ENCODE measurements around the gene OSTM1.

Gene OSTM1

GRCh38 chr6:108117427-108118358 is 43.2 kb upstream of the OSTM1 start:
- peak overlapping the region; percentile 93 for H3K4me2 ChIP-seq
- peaks cover 87% of the 10 kb centered on the region for H4K20me1 ChIP-seq
- peaks cover 38% of the 10 kb centered on the region for H3K4me1 ChIP-seq
- no peak overlapping the region for H3K9ac ChIP-seq
- peak overlapping the region; percentile 68 for H3K4me3 ChIP-seq
- peaks cover 100% of the 10 kb centered on the region for H3K27me3 ChIP-seq
- no peak overlapping the region for H3K27ac ChIP-seq
- H3K9me3 ChIP-seq: no peaks in the 10 kb centered on the region
- H3K36me3 ChIP-seq: no peaks in the 10 kb centered on the region
- no peak for TF ChIP-seq Cebpa-rat (IDR thresholded peaks at IDR 0.05)

- H3K27me3 ChIP-seq: peaks cover 100% of the 10 kb centered on the region
- peaks cover 84% of the 10 kb centered on the region for H4K20me1 ChIP-seq
Measured at GRCh38 chr6:108116546-108117426, 42.2 kb upstream of the OSTM1 start.

GRCh38 chr6:108115598-108116058 is 41.1 kb upstream of the OSTM1 start:
- Histone ChIP-seq H3K27ac (no peak overlapping the region), H3K4me3 (no peak overlapping the region), H3K4me1 (peaks cover 38% of the 10 kb centered on the region), H3K36me3 (no peaks in the 10 kb centered on the region), H3K9me3 (no peaks in the 10 kb centered on the region), H3K27me3 (peaks cover 95% of the 10 kb centered on the region), H4K20me1 (peaks cover 72% of the 10 kb centered on the region), H3K9ac (no peak overlapping the region), H3K4me2 (no peak overlapping the region)
- TF ChIP-seq Cebpa-rat (IDR thresholded peaks at IDR 0.05): no peak

More at GRCh38 chr6:108116546-108117426, 42.2 kb upstream of the OSTM1 start:
- H3K4me3 ChIP-seq: peak overlapping the region; percentile 68; the same call in 1 of the 2 replicates
- H3K9me3 ChIP-seq: no peaks in the 10 kb centered on the region
- peak overlapping the region; percentile 93 for H3K4me2 ChIP-seq
- no peak overlapping the region for H3K9ac ChIP-seq
- no peaks in the 10 kb centered on the region for H3K36me3 ChIP-seq
- H3K4me1 ChIP-seq: peaks cover 38% of the 10 kb centered on the region
- no peak overlapping the region for H3K27ac ChIP-seq
- TF ChIP-seq Cebpa-rat (IDR thresholded peaks at IDR 0.05): no peak

- peaks cover 89% of the 10 kb centered on the region for H3K27me3 ChIP-seq
Measured at GRCh38 chr6:108114841-108115597, 40.5 kb upstream of the OSTM1 start.

GRCh38 chr6:108113557-108114519 is 39.3 kb upstream of the OSTM1 start:
- no peak for TF ChIP-seq Cebpa-rat (IDR thresholded peaks at IDR 0.05)
- Histone ChIP-seq H3K9ac (no peak overlapping the region), H3K4me3 (no peak overlapping the region)

More at GRCh38 chr6:108114841-108115597, 40.5 kb upstream of the OSTM1 start:
- Histone ChIP-seq H3K4me2 (peak overlapping the region; percentile 28), H3K36me3 (no peaks in the 10 kb centered on the region), H3K9ac (no peak overlapping the region), H4K20me1 (peaks cover 66% of the 10 kb centered on the region), H3K27ac (no peak overlapping the region), H3K4me1 (peaks cover 38% of the 10 kb centered on the region), H3K9me3 (no peaks in the 10 kb centered on the region), H3K4me3 (peak overlapping the region; percentile 38; the same call in 1 of the 2 replicates)
- no peak for TF ChIP-seq Cebpa-rat (IDR thresholded peaks at IDR 0.05)

GRCh38 chr6:108108374-108108773 is 33.8 kb upstream of the OSTM1 start:
- Histone ChIP-seq H3K9ac (no peak overlapping the region), H3K36me3 (no peaks in the 10 kb centered on the region), H3K4me1 (no peaks in the 10 kb centered on the region), H4K20me1 (no peaks in the 10 kb centered on the region; the same call in 1 of the 2 replicates), H3K4me3 (no peak overlapping the region), H3K9me3 (no peaks in the 10 kb centered on the region), H3K4me2 (no peak overlapping the region), H3K27me3 (peaks cover 23% of the 10 kb centered on the region), H3K27ac (no peak overlapping the region)
- no peak for TF ChIP-seq Cebpa-rat (IDR thresholded peaks at IDR 0.05)

More at GRCh38 chr6:108113557-108114519, 39.3 kb upstream of the OSTM1 start:
- Histone ChIP-seq H4K20me1 (peaks cover 54% of the 10 kb centered on the region), H3K9me3 (no peaks in the 10 kb centered on the region), H3K4me1 (peaks cover 32% of the 10 kb centered on the region), H3K36me3 (no peaks in the 10 kb centered on the region), H3K27ac (no peak overlapping the region), H3K27me3 (peaks cover 78% of the 10 kb centered on the region), H3K4me2 (peak overlapping the region; percentile 27; the same call in 1 of the 2 replicates)

GRCh38 chr6:108107102-108107501 is 32.6 kb upstream of the OSTM1 start:
- peaks cover 10% of the 10 kb centered on the region for H3K27me3 ChIP-seq
- no peak overlapping the region for H3K4me2 ChIP-seq
- H3K27ac ChIP-seq: no peak overlapping the region
- no peaks in the 10 kb centered on the region for H3K36me3 ChIP-seq
- no peak for TF ChIP-seq Cebpa-rat (IDR thresholded peaks at IDR 0.05)
- H3K4me3 ChIP-seq: no peak overlapping the region
- no peak overlapping the region for H3K9ac ChIP-seq
- no peaks in the 10 kb centered on the region for H3K4me1 ChIP-seq
- no peaks in the 10 kb centered on the region for H3K9me3 ChIP-seq
- no peaks in the 10 kb centered on the region for H4K20me1 ChIP-seq

GRCh38 chr6:108106694-108107093 is 32.2 kb upstream of the OSTM1 start:
- Histone ChIP-seq H3K4me1 (no peaks in the 10 kb centered on the region), H3K27ac (no peak overlapping the region), H3K36me3 (no peaks in the 10 kb centered on the region), H3K27me3 (peaks cover 6% of the 10 kb centered on the region), H3K4me2 (no peak overlapping the region), H4K20me1 (no peaks in the 10 kb centered on the region), H3K9me3 (no peaks in the 10 kb centered on the region), H3K4me3 (no peak overlapping the region), H3K9ac (no peak overlapping the region)
- no peak for TF ChIP-seq Cebpa-rat (IDR thresholded peaks at IDR 0.05)

All from BLaER1 (cell line).